SK-N-SH (cell line): ENCODE measurements around the gene IL5. TPM values are rescaled to one million over a fixed set of nuclear protein-coding genes. Genes with fewer than 3 reads are reported as not detected.
"Not testable (repeated sequence)": the region's sequence is repeated elsewhere in the genome, so short reads cannot be mapped to it uniquely, and the experiment has no call there.

Source experiments
- CTCF ChIA-PET: fragments of 300-600, 350-600 bp; formaldehyde crosslinking; extraction: SDS; loops from one replicate; lab custom pipeline; 2021; lab: Yijun Ruan, JAX
- POLR2A ChIA-PET: fragments of 350-600 bp; sonication (Branson Sonifier 250); formaldehyde crosslinking; extraction: SDS; loops from one replicate; lab custom pipeline; 2020; ENCODE audit warnings: antibody characterized with exemption, inconsistent platforms; lab: Yijun Ruan, JAX
- DNase-seq: peaks from one replicate; pipeline ENCODE4 v3.0.0; 2012
- H2AFZ ChIP-seq: fragments of 200-600 bp; sonication (generic); 2 replicates; pipeline ENCODE4 v1.8.1; 2016; ENCODE audit warnings: antibody characterized with exemption, mild to moderate bottlenecking, low read depth
- H3F3A ChIP-seq: fragments of 200-600 bp; sonication (generic); replicated peaks from 2 replicates; pipeline ENCODE3; 2016; ENCODE audit warnings: antibody characterized with exemption, mild to moderate bottlenecking; ENCODE audit not compliant: insufficient read depth
- H3K27ac ChIP-seq, 2 experiments: fragments of 200-500 bp in 1 of 2; fragments of 200-600 bp in 1 of 2; sonication (Bioruptor generic) in 1 of 2; sonication (generic), shearing (Covaris generic) in 1 of 2; 2 replicates each; pipeline versions ENCODE4 v1.5.1 to v1.6.1; 2014 to 2016; ENCODE audit warnings: low read depth in 2 of 2, inconsistent platforms in 1 of 2, low read length in 1 of 2, mild to moderate bottlenecking in 1 of 2, mixed read lengths in 1 of 2
- H3K27me3 ChIP-seq: fragments of 200-600 bp; sonication (generic), shearing (Covaris generic); 2 replicates; pipeline ENCODE4 v1.6.1; 2016; ENCODE audit warnings: mixed run types; ENCODE audit not compliant: insufficient read depth
- H3K36me3 ChIP-seq, 2 experiments: fragments of 200-500 bp in 1 of 2; fragments of 200-600 bp in 1 of 2; sonication (Bioruptor generic) in 1 of 2; sonication (generic) in 1 of 2; replicated peaks in 1 of 2; 2 replicates each; pipeline versions ENCODE3 to v1.5.1; 2014 to 2016; ENCODE audit warnings: low read length in 1 of 2, mild to moderate bottlenecking in 1 of 2; ENCODE audit not compliant: insufficient read depth in 2 of 2, control insufficient read depth in 1 of 2
- H3K4me1 ChIP-seq, 2 experiments: fragments of 200-500 bp in 1 of 2; fragments of 200-600 bp in 1 of 2; sonication (Bioruptor generic) in 1 of 2; sonication (generic), shearing (Covaris generic) in 1 of 2; 2 replicates each; pipeline versions ENCODE4 v1.5.1 to v1.6.1; 2014 to 2016; ENCODE audit warnings: low read depth in 1 of 2, low read length in 1 of 2, mixed run types in 1 of 2; ENCODE audit not compliant: insufficient read depth in 2 of 2, control insufficient read depth in 1 of 2
- H3K4me2 ChIP-seq: fragments of 200-600 bp; sonication (generic), shearing (Covaris generic); 2 replicates; pipeline ENCODE4 v1.6.1; 2017; ENCODE audit warnings: mixed run types
- H3K4me3 ChIP-seq, 2 experiments: fragments of 200-500 bp in 1 of 2; fragments of 200-600 bp in 1 of 2; sonication (Bioruptor generic) in 1 of 2; sonication (generic), shearing (Covaris generic) in 1 of 2; 2 replicates each; pipeline versions ENCODE4 v1.5.1 to v1.8.1; 2014 to 2016; ENCODE audit warnings: low read depth in 2 of 2, inconsistent platforms in 1 of 2, low read length in 1 of 2, mild to moderate bottlenecking in 1 of 2, mixed read lengths in 1 of 2, moderate library complexity in 1 of 2
- H3K79me2 ChIP-seq: fragments of 200-600 bp; sonication (generic); 2 replicates; pipeline ENCODE4 v1.8.1; 2017; ENCODE audit warnings: mild to moderate bottlenecking; ENCODE audit not compliant: insufficient read depth
- H3K9ac ChIP-seq: fragments of 200-600 bp; sonication (generic); 2 replicates; pipeline ENCODE4 v1.6.1; 2017; ENCODE audit warnings: mixed run types
- H3K9me2 ChIP-seq: fragments of 200-600 bp; sonication (generic); 2 replicates; pipeline ENCODE4 v1.6.1; 2017; ENCODE audit warnings: mixed run types
- H3K9me3 ChIP-seq: fragments of 200-600 bp; sonication (generic); 2 replicates; pipeline ENCODE4 v1.6.1; 2017; ENCODE audit warnings: mixed run types, mild to moderate bottlenecking, moderate library complexity
- H4K20me1 ChIP-seq: fragments of 200-600 bp; sonication (generic); 2 replicates; pipeline ENCODE4 v1.6.1; 2017; ENCODE audit warnings: mild to moderate bottlenecking, mixed run types; ENCODE audit not compliant: insufficient read depth
- ELF1 ChIP-seq: IDR thresholded peaks from 2 replicates; pipeline ENCODE4 v1.4.0; 2012
- EP300 ChIP-seq, 2 experiments: IDR thresholded peaks; 2 replicates each; pipeline versions ENCODE4 v1.4.0 to v1.6.1; 2012; ENCODE audit warnings: borderline replicate concordance in 1 of 2, low read depth in 1 of 2, low read length in 1 of 2
- EZH2phosphoT487 ChIP-seq: fragments of 200-600 bp; sonication (generic); IDR thresholded peaks from 2 replicates; pipeline ENCODE4 v1.6.1; 2017; ENCODE audit warnings: low read depth, mixed run types, mild to moderate bottlenecking, antibody characterized with exemption, moderate library complexity, borderline replicate concordance
- FOSL2 ChIP-seq: IDR thresholded peaks from 2 replicates; pipeline ENCODE4 v1.4.0; 2012; ENCODE audit warnings: low read depth, mild to moderate bottlenecking, moderate library complexity, borderline replicate concordance
- FOXJ3 ChIP-seq: sonication (generic); formaldehyde crosslinking; IDR thresholded peaks from 2 replicates; pipeline ENCODE4 v1.5.1; 2020; ENCODE audit warnings: mild to moderate bottlenecking, missing genetic modification reagents
- GATA2 ChIP-seq: sonication (generic); formaldehyde crosslinking; IDR thresholded peaks from 2 replicates; pipeline ENCODE4 v1.5.0; 2020; ENCODE audit warnings: mild to moderate bottlenecking, missing genetic modification reagents
- MEF2A ChIP-seq: IDR thresholded peaks from 2 replicates; pipeline ENCODE4 v1.4.0; 2012; ENCODE audit warnings: low read depth, borderline replicate concordance
- MXI1 ChIP-seq: IDR thresholded peaks from 2 replicates; pipeline ENCODE4 v1.6.1; 2012; ENCODE audit warnings: mild to moderate bottlenecking, low read depth, low read length, improper control_type of control experiment
- NRF1 ChIP-seq: IDR thresholded peaks from 2 replicates; pipeline ENCODE4 v1.6.1; 2012; ENCODE audit warnings: low read depth, mild to moderate bottlenecking, low read length
- RCOR1 ChIP-seq: fragments of 150-350 bp; IDR thresholded peaks from 2 replicates; pipeline ENCODE4 v1.6.1; 2017; ENCODE audit warnings: antibody characterized with exemption, low read length
- RFX5 ChIP-seq: IDR thresholded peaks from 2 replicates; pipeline ENCODE4 v1.6.1; 2012; ENCODE audit warnings: mild to moderate bottlenecking, improper control_type of control experiment, low read length
- TAF1 ChIP-seq: IDR thresholded peaks from 2 replicates; pipeline ENCODE4 v1.6.1; 2012; ENCODE audit warnings: low read depth, mild to moderate bottlenecking, low read length, moderate library complexity, borderline replicate concordance
- TEAD4 ChIP-seq: IDR thresholded peaks from 2 replicates; pipeline ENCODE4 v1.4.0; 2012; ENCODE audit warnings: mild to moderate bottlenecking, borderline replicate concordance; ENCODE audit not compliant: insufficient read depth
- USF1 ChIP-seq: IDR thresholded peaks from 2 replicates; pipeline ENCODE4 v1.4.0; 2012; ENCODE audit warnings: low read depth, borderline replicate concordance
- ZBTB33 ChIP-seq: IDR thresholded peaks from 2 replicates; pipeline ENCODE4 v1.4.0; 2012; ENCODE audit warnings: low read depth, borderline replicate concordance
- WGBS: methylation state at CpG from one replicate; pipeline ENCODE4 v1.1.6; 2017; ENCODE audit warnings: low lambda C conversion rate; 5-methylcytosine and 5-hydroxymethylcytosine counted together
- polyA plus RNA-seq, 3 experiments: library from polyadenylated mRNA; depleted of rRNA; stranded (reverse); fragments of >200 nt; gene quantifications; 2 replicates each; pipeline ENCODE4 v1.2.3, GENCODE V29; 2012
- TF ChIP-seq, protein P1 (sequence below): IDR thresholded peaks from 2 replicates; pipeline ENCODE4 v1.6.1; 2012; ENCODE audit warnings: mild to moderate bottlenecking, low read depth, low read length, moderate library complexity
- TF ChIP-seq, protein P2 (sequence below): fragments of 150-350 bp; IDR thresholded peaks from 2 replicates; pipeline ENCODE4 v1.6.1; 2016; ENCODE audit warnings: mild to moderate bottlenecking, low read depth, low read length

Gene IL5
- polyA plus RNA-seq, 1 of the 3 experiments (the other 2 are of a cell fraction), result not detected

GRCh38 chr5:132566657-132567056, 23.3 kb upstream of the IL5 start (continued):
- TF ChIP-seq EZH2phosphoT487 (no peak), RCOR1 (no peak), RFX5 (no peak), ZBTB33 (no peak), GATA2 (CRISPR knock-in tag) (no peak), FOXJ3 (no peak)
- TF ChIP-seq, protein P1, sequence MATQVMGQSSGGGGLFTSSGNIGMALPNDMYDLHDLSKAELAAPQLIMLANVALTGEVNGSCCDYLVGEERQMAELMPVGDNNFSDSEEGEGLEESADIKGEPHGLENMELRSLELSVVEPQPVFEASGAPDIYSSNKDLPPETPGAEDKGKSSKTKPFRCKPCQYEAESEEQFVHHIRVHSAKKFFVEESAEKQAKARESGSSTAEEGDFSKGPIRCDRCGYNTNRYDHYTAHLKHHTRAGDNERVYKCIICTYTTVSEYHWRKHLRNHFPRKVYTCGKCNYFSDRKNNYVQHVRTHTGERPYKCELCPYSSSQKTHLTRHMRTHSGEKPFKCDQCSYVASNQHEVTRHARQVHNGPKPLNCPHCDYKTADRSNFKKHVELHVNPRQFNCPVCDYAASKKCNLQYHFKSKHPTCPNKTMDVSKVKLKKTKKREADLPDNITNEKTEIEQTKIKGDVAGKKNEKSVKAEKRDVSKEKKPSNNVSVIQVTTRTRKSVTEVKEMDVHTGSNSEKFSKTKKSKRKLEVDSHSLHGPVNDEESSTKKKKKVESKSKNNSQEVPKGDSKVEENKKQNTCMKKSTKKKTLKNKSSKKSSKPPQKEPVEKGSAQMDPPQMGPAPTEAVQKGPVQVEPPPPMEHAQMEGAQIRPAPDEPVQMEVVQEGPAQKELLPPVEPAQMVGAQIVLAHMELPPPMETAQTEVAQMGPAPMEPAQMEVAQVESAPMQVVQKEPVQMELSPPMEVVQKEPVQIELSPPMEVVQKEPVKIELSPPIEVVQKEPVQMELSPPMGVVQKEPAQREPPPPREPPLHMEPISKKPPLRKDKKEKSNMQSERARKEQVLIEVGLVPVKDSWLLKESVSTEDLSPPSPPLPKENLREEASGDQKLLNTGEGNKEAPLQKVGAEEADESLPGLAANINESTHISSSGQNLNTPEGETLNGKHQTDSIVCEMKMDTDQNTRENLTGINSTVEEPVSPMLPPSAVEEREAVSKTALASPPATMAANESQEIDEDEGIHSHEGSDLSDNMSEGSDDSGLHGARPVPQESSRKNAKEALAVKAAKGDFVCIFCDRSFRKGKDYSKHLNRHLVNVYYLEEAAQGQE, result no peak

DNA sequence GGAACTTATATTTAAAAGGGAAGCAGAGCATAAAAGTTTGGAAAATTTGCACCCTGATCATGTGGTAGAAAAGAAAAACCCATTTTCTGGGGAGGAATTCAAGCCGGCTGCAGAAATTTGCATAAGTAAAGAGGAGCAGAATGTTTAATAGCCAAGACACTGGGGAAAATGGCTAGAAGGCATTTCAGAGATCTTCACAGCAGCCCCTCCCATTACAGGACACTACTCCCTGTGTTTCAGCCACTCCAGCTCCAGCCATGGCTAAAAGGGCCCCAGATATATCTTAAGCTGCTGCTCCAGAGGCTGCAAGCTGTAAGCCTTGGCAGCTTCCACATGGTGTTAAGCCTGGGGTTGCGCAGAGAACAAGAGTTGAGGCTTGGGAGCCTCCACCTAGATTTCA, 21.2 kb upstream of the IL5 start:
- CTCF ChIA-PET, H3K4me2 ChIP-seq, H4K20me1 ChIP-seq, H3K9me2 ChIP-seq, H3K4me3 ChIP-seq, H3K4me1 ChIP-seq, POLR2A ChIA-PET, H3K9ac ChIP-seq, H3F3A ChIP-seq, H3K9me3 ChIP-seq, DNase-seq, H3K27ac ChIP-seq, H2AFZ ChIP-seq, H3K27me3 ChIP-seq: not testable (repeated sequence)
- peaks cover 75% of the 10 kb centered on the region in 2 experiments for H3K36me3 ChIP-seq
- 98% methylated on average over 2 of the region's 2 CpGs for WGBS
- peaks cover 74% of the 10 kb centered on the region for H3K79me2 ChIP-seq

GRCh38 chr5:132561601-132562000, 18.3 kb upstream of the IL5 start:
- 96% methylated on average over 3 of the region's 3 CpGs for WGBS
- peaks cover 10% of the 10 kb centered on the region for H3F3A ChIP-seq
- H3K9ac ChIP-seq, result no peak overlapping the region
- CTCF ChIA-PET, result interaction anchor here (0.6 to 1.0 kb wide), 3 partner anchors 35 to 62 kb away, joined by 3 read pairs; no protein-coding TSS in a partner anchor
- H3K36me3 ChIP-seq, result peaks cover 53 to 58% of the 10 kb centered on the region in 2 experiments
- peaks cover 0 to 4% of the 10 kb centered on the region in 2 experiments; a peak in 1 of 4 replicates for H3K4me1 ChIP-seq
- H3K9me2 ChIP-seq, result no peaks in the 10 kb centered on the region
- DNase-seq, result no peak
- no peak overlapping the region for H3K4me3 ChIP-seq
- H2AFZ ChIP-seq, result no peak overlapping the region
- H3K27ac ChIP-seq, result no peak overlapping the region
- POLR2A ChIA-PET, result no interaction called here
- H3K79me2 ChIP-seq, result peaks cover 78% of the 10 kb centered on the region
- TF ChIP-seq MXI1 (no peak), GATA2 (CRISPR knock-in tag) (no peak), TAF1 (no peak), FOSL2 (no peak), NRF1 (no peak), EP300 (IDR thresholded peaks at IDR 0.05; ENCODE audit: borderline replicate concordance in 1 of 2, low read depth in 1 of 2, low read length in 1 of 2) (no peak), TEAD4 (no peak), RCOR1 (no peak), MEF2A (no peak), USF1 (no peak), ELF1 (no peak)
- TF ChIP-seq, protein P2, sequence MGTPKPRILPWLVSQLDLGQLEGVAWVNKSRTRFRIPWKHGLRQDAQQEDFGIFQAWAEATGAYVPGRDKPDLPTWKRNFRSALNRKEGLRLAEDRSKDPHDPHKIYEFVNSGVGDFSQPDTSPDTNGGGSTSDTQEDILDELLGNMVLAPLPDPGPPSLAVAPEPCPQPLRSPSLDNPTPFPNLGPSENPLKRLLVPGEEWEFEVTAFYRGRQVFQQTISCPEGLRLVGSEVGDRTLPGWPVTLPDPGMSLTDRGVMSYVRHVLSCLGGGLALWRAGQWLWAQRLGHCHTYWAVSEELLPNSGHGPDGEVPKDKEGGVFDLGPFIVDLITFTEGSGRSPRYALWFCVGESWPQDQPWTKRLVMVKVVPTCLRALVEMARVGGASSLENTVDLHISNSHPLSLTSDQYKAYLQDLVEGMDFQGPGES, result no peak
- no peak overlapping the region for H3K4me2 ChIP-seq
- no peaks in the 10 kb centered on the region for H4K20me1 ChIP-seq
- H3K9me3 ChIP-seq, result no peaks in the 10 kb centered on the region
- H3K27me3 ChIP-seq, result no peaks in the 10 kb centered on the region
